ENCODE measurements around the gene GPR158.
"Not testable (repeated sequence)": the region's sequence is repeated elsewhere in the genome, so short reads cannot be mapped to it uniquely, and the experiment has no call there.

Gene GPR158

DNA sequence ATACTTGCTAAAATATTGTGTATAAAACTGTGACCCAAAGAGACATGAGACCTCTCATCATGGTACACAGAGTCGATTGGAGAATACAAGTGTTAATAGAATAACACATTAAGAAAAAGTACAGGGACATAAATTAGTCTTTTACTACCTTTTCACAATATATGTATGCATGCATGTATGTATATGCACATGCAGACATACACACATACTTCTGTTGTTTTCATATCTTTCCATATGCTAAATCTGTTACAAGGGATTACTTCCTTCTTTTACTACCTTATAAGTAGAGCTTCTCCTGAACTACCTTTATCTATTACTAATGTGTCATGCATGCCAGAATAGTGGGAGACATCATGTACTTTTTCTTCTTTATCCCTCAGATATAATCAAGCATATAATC is 131.6 kb downstream of the GPR158 start:
- H2AFZ ChIP-seq (ENCODE audit: low read length, unreplicated experiment) = no peak overlapping the region
- H3K27ac ChIP-seq (ENCODE audit: low read depth, low read length) = no peak overlapping the region
- H3K79me2 ChIP-seq (ENCODE audit: control insufficient read depth, insufficient read depth, low read length, unreplicated experiment) = no peaks in the 10 kb centered on the region
- H3K27me3 ChIP-seq (ENCODE audit: insufficient read depth, low read length) = no peaks in the 10 kb centered on the region
- H3K4me3 ChIP-seq (ENCODE audit: low read depth, low read length) = no peak overlapping the region
- no peaks in the 10 kb centered on the region for H3K4me1 ChIP-seq (ENCODE audit: control insufficient read depth, insufficient read depth, low read length, unreplicated experiment)
- no peaks in the 10 kb centered on the region for H3K36me3 ChIP-seq (ENCODE audit: insufficient read depth, low read length)

DNA sequence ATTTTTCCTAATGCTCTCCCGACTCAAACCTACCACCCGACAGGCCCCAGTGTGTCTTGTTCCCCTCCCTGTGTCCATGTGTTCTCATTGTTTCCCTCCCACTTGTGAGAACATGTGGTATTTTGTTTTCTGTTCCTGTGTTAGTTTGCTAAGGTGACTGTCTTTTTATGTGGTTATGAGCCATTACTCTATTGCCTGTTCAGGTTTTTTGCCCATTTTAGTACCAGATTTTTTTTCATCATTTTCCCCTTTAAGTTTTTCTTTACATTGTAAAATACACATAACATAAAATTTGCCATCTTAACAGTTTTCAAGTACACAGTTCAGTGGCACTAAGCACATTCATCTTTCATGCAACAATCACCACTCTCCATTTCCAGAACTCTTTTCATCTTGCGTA is 133.5 kb downstream of the GPR158 start:
- Histone ChIP-seq H3K27ac (ENCODE audit: low read depth, low read length) (no peak overlapping the region), H3K27me3 (ENCODE audit: insufficient read depth, low read length) (no peaks in the 10 kb centered on the region), H3K4me3 (ENCODE audit: low read depth, low read length) (no peak overlapping the region), H3K79me2 (ENCODE audit: control insufficient read depth, insufficient read depth, low read length, unreplicated experiment) (no peaks in the 10 kb centered on the region), H3K36me3 (ENCODE audit: insufficient read depth, low read length) (no peaks in the 10 kb centered on the region), H3K4me1 (ENCODE audit: control insufficient read depth, insufficient read depth, low read length, unreplicated experiment) (no peaks in the 10 kb centered on the region), H2AFZ (ENCODE audit: low read length, unreplicated experiment) (no peak overlapping the region)

DNA sequence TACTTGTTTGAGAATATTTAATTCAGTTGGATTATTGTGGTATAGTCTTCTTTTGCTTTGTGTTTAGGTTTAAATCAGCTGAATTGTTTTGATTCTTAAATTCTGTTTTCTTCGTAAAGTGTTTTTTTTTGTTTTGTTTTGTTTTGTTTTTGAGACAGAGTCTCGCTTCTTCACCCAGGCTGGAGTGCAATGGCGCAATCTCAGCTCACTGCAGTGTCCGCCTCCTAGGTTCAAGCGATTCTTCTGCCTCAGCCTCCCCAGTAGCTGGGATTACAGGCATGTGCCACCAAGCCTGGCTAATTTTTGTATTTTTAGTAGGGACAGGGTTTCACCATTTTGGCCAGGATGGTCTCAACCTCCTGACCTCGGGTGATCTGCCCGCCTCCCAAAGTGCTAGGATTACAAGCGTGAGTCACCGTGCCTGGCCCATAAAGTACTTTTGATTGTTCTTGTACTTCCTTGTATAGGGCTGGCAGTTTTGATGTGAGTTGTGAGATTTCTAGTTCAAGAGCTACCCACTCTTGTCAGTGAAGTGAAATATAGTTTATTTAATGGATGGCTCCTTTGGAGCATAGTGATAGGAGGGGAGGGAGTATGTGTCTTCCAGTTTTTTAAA is 142.9 kb downstream of the GPR158 start:
- not testable (repeated sequence) for H3K4me3 ChIP-seq (ENCODE audit: low read depth, low read length); H3K36me3 ChIP-seq (ENCODE audit: insufficient read depth, low read length); H3K27me3 ChIP-seq (ENCODE audit: insufficient read depth, low read length); H3K4me1 ChIP-seq (ENCODE audit: control insufficient read depth, insufficient read depth, low read length, unreplicated experiment); H3K27ac ChIP-seq (ENCODE audit: low read depth, low read length); H2AFZ ChIP-seq (ENCODE audit: low read length, unreplicated experiment); H3K79me2 ChIP-seq (ENCODE audit: control insufficient read depth, insufficient read depth, low read length, unreplicated experiment)

DNA sequence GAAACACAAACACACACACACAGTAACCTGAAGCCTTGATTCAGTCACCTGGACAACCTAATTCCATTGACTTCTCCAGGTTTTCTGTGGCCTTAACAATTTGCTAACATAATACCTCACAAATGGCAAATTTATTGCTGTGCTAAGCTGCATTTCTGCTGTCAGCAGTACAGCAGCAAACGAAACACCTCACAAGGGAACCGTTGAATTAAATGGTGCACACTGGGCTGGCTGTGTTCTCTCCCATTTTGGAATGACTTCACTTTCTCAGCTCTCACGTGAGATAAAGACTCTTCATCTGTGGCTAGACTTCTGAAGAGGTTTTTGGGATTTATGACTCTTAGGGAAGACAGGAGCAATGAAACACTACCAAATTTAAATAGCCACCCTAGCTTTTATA is 152.5 kb downstream of the GPR158 start:
- H3K79me2 ChIP-seq (ENCODE audit: control insufficient read depth, insufficient read depth, low read length, unreplicated experiment) = no peaks in the 10 kb centered on the region
- H2AFZ ChIP-seq (ENCODE audit: low read length, unreplicated experiment) = no peak overlapping the region
- no peaks in the 10 kb centered on the region for H3K36me3 ChIP-seq (ENCODE audit: insufficient read depth, low read length)
- no peak overlapping the region for H3K27ac ChIP-seq (ENCODE audit: low read depth, low read length)
- no peaks in the 10 kb centered on the region for H3K27me3 ChIP-seq (ENCODE audit: insufficient read depth, low read length)
- H3K4me1 ChIP-seq (ENCODE audit: control insufficient read depth, insufficient read depth, low read length, unreplicated experiment) = no peaks in the 10 kb centered on the region
- H3K4me3 ChIP-seq (ENCODE audit: low read depth, low read length) = no peak overlapping the region

DNA sequence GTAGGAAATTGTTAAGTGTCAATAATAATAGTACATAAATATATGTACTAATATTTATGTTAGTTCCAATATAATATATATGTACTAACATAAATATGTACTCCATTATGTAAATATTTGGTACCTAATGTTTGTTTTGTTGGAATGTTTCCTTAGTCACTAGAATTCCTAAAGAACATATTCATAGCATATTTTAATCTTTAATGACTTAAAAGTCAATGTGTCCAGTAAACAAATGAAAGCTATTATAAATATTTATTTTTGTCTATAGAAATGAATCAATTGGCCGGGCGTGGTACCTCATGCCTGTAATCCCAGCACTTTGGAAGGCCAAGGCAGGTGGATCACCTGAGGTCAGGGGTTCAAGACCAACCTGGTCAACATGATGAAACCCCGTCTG is 153.6 kb downstream of the GPR158 start:
- Histone ChIP-seq H3K27me3 (ENCODE audit: insufficient read depth, low read length) (no peaks in the 10 kb centered on the region), H3K36me3 (ENCODE audit: insufficient read depth, low read length) (no peaks in the 10 kb centered on the region), H2AFZ (ENCODE audit: low read length, unreplicated experiment) (no peak overlapping the region), H3K79me2 (ENCODE audit: control insufficient read depth, insufficient read depth, low read length, unreplicated experiment) (no peaks in the 10 kb centered on the region), H3K27ac (ENCODE audit: low read depth, low read length) (no peak overlapping the region), H3K4me1 (ENCODE audit: control insufficient read depth, insufficient read depth, low read length, unreplicated experiment) (no peaks in the 10 kb centered on the region), H3K4me3 (ENCODE audit: low read depth, low read length) (no peak overlapping the region)

DNA sequence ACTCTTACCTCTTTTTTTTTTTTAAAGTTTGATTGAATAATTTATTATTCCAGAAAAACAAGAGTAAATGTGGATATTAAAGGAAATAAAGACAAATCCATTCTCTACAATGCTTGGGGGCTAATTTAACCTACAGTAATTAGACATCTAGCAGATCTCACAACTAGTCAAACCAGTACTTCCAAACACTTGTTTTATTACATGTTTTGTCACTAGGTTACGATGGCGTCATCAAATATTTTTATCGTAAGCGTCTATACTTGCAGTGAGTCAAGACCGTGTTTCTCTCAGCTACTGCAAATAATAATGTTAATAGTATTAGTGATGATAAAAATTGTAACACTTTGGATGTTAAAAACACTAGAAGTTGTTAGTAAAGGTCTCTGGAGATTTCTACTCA is 154.8 kb downstream of the GPR158 start:
- H3K36me3 ChIP-seq (ENCODE audit: insufficient read depth, low read length); H2AFZ ChIP-seq (ENCODE audit: low read length, unreplicated experiment); H3K4me3 ChIP-seq (ENCODE audit: low read depth, low read length); H3K27ac ChIP-seq (ENCODE audit: low read depth, low read length); H3K4me1 ChIP-seq (ENCODE audit: control insufficient read depth, insufficient read depth, low read length, unreplicated experiment); H3K79me2 ChIP-seq (ENCODE audit: control insufficient read depth, insufficient read depth, low read length, unreplicated experiment); H3K27me3 ChIP-seq (ENCODE audit: insufficient read depth, low read length): not testable (repeated sequence)

DNA sequence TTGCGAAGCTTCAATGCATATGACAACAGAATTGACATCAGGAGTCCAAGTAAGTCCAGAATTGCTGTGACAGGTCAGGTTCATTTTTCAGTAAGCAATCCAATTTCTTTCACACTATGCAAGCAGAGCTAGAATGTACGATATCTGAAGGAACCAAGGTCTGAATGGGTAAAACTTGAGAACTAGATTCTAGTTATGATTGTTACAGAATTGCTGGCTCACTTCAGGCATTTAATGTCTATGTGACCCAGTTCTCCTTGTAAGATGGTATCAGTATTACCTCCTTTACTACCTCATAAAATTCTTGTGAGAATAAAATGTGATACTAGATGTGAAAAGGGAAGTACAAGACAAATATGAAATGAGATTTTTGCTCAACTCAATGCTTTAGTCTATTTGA is 159.6 kb downstream of the GPR158 start:
- Histone ChIP-seq H3K27me3 (ENCODE audit: insufficient read depth, low read length) (no peaks in the 10 kb centered on the region), H3K27ac (ENCODE audit: low read depth, low read length) (no peak overlapping the region), H3K79me2 (ENCODE audit: control insufficient read depth, insufficient read depth, low read length, unreplicated experiment) (no peaks in the 10 kb centered on the region)

DNA sequence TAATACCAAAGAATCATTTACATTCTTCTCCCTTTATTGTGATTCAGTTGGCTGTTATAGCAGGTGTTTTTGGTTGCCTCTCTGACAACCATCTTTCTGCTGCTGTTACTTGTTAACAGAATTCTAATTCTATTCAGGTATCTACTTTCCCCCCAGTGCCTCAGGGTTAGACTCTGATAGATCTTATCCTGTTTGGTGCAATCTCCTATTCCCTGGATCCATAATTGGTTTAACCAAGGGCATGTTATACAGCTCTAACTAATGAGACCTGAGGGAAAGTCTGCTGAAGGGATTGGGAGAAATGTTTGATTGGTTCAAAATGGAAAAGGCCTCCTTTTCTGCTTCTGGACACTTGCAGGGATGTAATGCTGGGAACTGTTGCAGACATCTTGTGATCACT is 161.5 kb downstream of the GPR158 start:
- H3K27ac ChIP-seq (ENCODE audit: low read depth, low read length) = no peak overlapping the region
- no peaks in the 10 kb centered on the region for H3K27me3 ChIP-seq (ENCODE audit: insufficient read depth, low read length)
- H3K36me3 ChIP-seq (ENCODE audit: insufficient read depth, low read length) = no peaks in the 10 kb centered on the region
- no peak overlapping the region for H2AFZ ChIP-seq (ENCODE audit: low read length, unreplicated experiment)
- H3K4me3 ChIP-seq (ENCODE audit: low read depth, low read length) = no peak overlapping the region
- H3K79me2 ChIP-seq (ENCODE audit: control insufficient read depth, insufficient read depth, low read length, unreplicated experiment) = no peaks in the 10 kb centered on the region
- no peaks in the 10 kb centered on the region for H3K4me1 ChIP-seq (ENCODE audit: control insufficient read depth, insufficient read depth, low read length, unreplicated experiment)

More for the DNA sequence above, 159.6 kb downstream of the GPR158 start:
- H3K4me1 ChIP-seq (ENCODE audit: control insufficient read depth, insufficient read depth, low read length, unreplicated experiment) = no peaks in the 10 kb centered on the region
- H3K36me3 ChIP-seq (ENCODE audit: insufficient read depth, low read length) = no peaks in the 10 kb centered on the region
- no peak overlapping the region for H2AFZ ChIP-seq (ENCODE audit: low read length, unreplicated experiment)
- no peak overlapping the region for H3K4me3 ChIP-seq (ENCODE audit: low read depth, low read length)

DNA sequence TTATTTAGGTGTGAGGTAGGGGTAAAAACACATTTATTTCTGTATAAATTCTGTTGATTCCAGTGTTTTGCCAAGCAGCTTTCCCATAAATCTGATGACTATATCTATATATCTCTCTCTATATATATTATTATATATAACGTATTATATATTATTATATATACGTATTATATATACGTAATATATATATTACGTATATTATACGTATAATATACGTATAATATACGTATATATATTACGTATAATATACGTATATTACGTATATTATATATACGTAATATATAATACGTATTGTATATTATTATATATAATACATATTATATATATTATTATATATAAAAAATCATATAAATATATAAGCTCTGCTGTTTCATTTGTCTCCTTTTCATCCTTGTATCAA is 163.5 kb downstream of the GPR158 start:
- no peak overlapping the region for H3K4me3 ChIP-seq (ENCODE audit: low read depth, low read length)
- no peaks in the 10 kb centered on the region for H3K79me2 ChIP-seq (ENCODE audit: control insufficient read depth, insufficient read depth, low read length, unreplicated experiment)
- no peak overlapping the region for H3K27ac ChIP-seq (ENCODE audit: low read depth, low read length)
- H3K36me3 ChIP-seq (ENCODE audit: insufficient read depth, low read length) = no peaks in the 10 kb centered on the region
- no peaks in the 10 kb centered on the region for H3K4me1 ChIP-seq (ENCODE audit: control insufficient read depth, insufficient read depth, low read length, unreplicated experiment)
- H3K27me3 ChIP-seq (ENCODE audit: insufficient read depth, low read length) = no peaks in the 10 kb centered on the region
- no peak overlapping the region for H2AFZ ChIP-seq (ENCODE audit: low read length, unreplicated experiment)

DNA sequence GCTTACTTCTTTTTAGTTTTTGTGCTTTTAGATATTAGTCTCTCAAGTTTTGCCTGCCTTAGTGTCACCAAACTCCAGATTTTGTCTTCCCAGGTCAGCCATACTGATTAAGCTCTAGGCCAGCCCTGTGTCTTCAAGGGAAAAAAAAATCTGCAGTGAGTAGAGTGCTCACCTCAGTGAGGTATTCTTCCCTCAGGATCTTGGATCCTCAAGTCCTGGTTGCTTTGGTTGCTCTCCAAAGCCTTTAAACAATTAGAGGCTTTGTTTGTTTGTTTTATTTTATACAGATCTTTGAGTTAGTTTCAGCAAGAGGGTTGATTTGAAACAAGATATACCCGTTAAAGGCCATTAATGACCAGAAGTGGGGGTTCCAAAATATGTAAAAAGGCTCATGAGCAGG is 165.2 kb downstream of the GPR158 start:
- H3K4me3 ChIP-seq (ENCODE audit: low read depth, low read length) = no peak overlapping the region
- no peaks in the 10 kb centered on the region for H3K27me3 ChIP-seq (ENCODE audit: insufficient read depth, low read length)
- no peak overlapping the region for H2AFZ ChIP-seq (ENCODE audit: low read length, unreplicated experiment)
- H3K79me2 ChIP-seq (ENCODE audit: control insufficient read depth, insufficient read depth, low read length, unreplicated experiment) = no peaks in the 10 kb centered on the region
- no peaks in the 10 kb centered on the region for H3K36me3 ChIP-seq (ENCODE audit: insufficient read depth, low read length)
- no peaks in the 10 kb centered on the region for H3K4me1 ChIP-seq (ENCODE audit: control insufficient read depth, insufficient read depth, low read length, unreplicated experiment)
- no peak overlapping the region for H3K27ac ChIP-seq (ENCODE audit: low read depth, low read length)

DNA sequence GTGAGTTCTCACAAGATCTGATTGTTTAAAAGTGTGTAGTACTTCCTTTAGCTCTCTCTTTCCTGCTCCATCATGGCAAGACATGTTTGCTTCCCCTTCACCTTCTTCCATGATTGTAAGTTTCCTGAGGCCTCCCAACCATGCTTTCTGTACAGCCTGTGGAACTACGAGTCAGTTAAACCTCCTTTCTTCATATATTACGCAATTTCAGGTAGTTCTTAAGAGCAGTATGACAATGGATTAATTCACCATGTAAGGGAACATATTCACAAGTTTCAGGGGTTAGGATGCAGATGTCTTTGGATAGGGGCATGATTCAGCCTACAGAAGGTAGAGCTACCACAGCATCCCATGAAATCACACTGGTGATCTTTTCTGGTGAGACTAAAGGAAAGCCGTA is 174.7 kb downstream of the GPR158 start:
- Histone ChIP-seq H3K4me3 (ENCODE audit: low read depth, low read length) (no peak overlapping the region), H2AFZ (ENCODE audit: low read length, unreplicated experiment) (no peak overlapping the region), H3K27ac (ENCODE audit: low read depth, low read length) (no peak overlapping the region)

More for the DNA sequence above, 174.7 kb downstream of the GPR158 start:
- H3K27me3 ChIP-seq (ENCODE audit: insufficient read depth, low read length) = no peaks in the 10 kb centered on the region
- no peaks in the 10 kb centered on the region for H3K79me2 ChIP-seq (ENCODE audit: control insufficient read depth, insufficient read depth, low read length, unreplicated experiment)
- no peaks in the 10 kb centered on the region for H3K36me3 ChIP-seq (ENCODE audit: insufficient read depth, low read length)
- H3K4me1 ChIP-seq (ENCODE audit: control insufficient read depth, insufficient read depth, low read length, unreplicated experiment) = no peaks in the 10 kb centered on the region
